Thoracic aorta (tissue), 2 donors: ENCODE measurements around the gene RPP30. TPM values are rescaled to one million over a fixed set of nuclear protein-coding genes. Genes with fewer than 3 reads are reported as not detected.

Experiments
- ATAC-seq: fragments of 150-250 bp; one replicate; pipeline ENCODE4 v1.8.0; 2017; ENCODE audit warnings: low read depth; ENCODE audit not compliant: insufficient number of reproducible peaks, low FRiP score
- DNase-seq: peaks from one replicate; pipeline ENCODE4 v3.0.0-alpha.2; 2020; ENCODE audit warnings: low spot score
- H3K27ac ChIP-seq, 2 donors: fragments of 200-600 bp; sonication (generic); 1 replicate in 1 of 2; 2 replicates in 1 of 2; pipeline ENCODE4 v1.5.1; 2016; ENCODE audit warnings: mild to moderate bottlenecking in 2 of 2, moderate library complexity in 2 of 2
- H3K27me3 ChIP-seq: fragments of 200-600 bp; sonication (generic); replicated peaks from 2 replicates; pipeline ENCODE4 v1.6.0; 2016; ENCODE audit warnings: mild to moderate bottlenecking; ENCODE audit not compliant: insufficient read depth
- H3K36me3 ChIP-seq: fragments of 200-600 bp; sonication (generic); one replicate; pipeline ENCODE4 v1.5.1; 2016
- H3K4me1 ChIP-seq, 2 donors: fragments of 200-600 bp; sonication (generic); 1 replicate in 1 of 2; 2 replicates in 1 of 2; pipeline versions ENCODE4 v1.5.1 to v1.6.0; 2016; ENCODE audit warnings: low read depth in 2 of 2, mild to moderate bottlenecking in 1 of 2; ENCODE audit not compliant: control insufficient read depth in 1 of 2
- H3K4me3 ChIP-seq: fragments of 200-600 bp; sonication (generic); 2 replicates; pipeline ENCODE4 v1.5.1; 2016; ENCODE audit warnings: mild to moderate bottlenecking
- H3K9me3 ChIP-seq: fragments of 200-600 bp; sonication (generic); 2 replicates; pipeline ENCODE4 v1.5.1; 2016
- CTCF ChIP-seq: fragments of 200-600 bp; sonication (generic); IDR thresholded peaks from one replicate; pipeline ENCODE4 v1.5.1; 2019; ENCODE audit warnings: antibody characterized with exemption
- total RNA-seq, 2 donors: library from RNA; depleted of rRNA; stranded (reverse); fragments of >200 nt; gene quantifications; one replicate each; pipeline versions ENCODE4 v1.1.0 to v1.2.3, GENCODE V29; 2016

The RPP30 gene
- total RNA-seq, 2 donors from 2014 or later: 19.0 to 33.7 TPM

GRCh38 chr10:90885176-90885575, 13.4 kb downstream of the RPP30 start:
- Histone ChIP-seq H3K27me3 (no peaks in the 10 kb centered on the region), H3K36me3 (peaks cover 17% of the 10 kb centered on the region), H3K4me1 (no peaks in the 10 kb centered on the region), H3K9me3 (no peaks in the 10 kb centered on the region), H3K27ac (no peak overlapping the region), H3K4me3 (no peak overlapping the region)
- DNase-seq (no peak), ATAC-seq (no peak)
- no peak for TF ChIP-seq CTCF

- Histone ChIP-seq H3K4me1 (no peaks in the 10 kb centered on the region), H3K36me3 (peaks cover 23% of the 10 kb centered on the region), H3K9me3 (no peaks in the 10 kb centered on the region), H3K4me3 (no peak overlapping the region), H3K27me3 (no peaks in the 10 kb centered on the region), H3K27ac (no peak overlapping the region)
- no peak for TF ChIP-seq CTCF
- ATAC-seq: no peak
- no peak for DNase-seq
Measured at GRCh38 chr10:90887555-90887954, 15.8 kb downstream of the RPP30 start.

- no peak for DNase-seq
- Histone ChIP-seq H3K36me3 (peaks cover 23% of the 10 kb centered on the region), H3K4me3 (no peak overlapping the region), H3K4me1 (no peaks in the 10 kb centered on the region), H3K27me3 (no peaks in the 10 kb centered on the region), H3K9me3 (no peaks in the 10 kb centered on the region), H3K27ac (no peak overlapping the region)
- TF ChIP-seq CTCF: no peak
- no peak for ATAC-seq
Measured at GRCh38 chr10:90888387-90888786, 16.6 kb downstream of the RPP30 start.

GRCh38 chr10:90889636-90890035, 17.9 kb downstream of the RPP30 start:
- no peak for DNase-seq
- Histone ChIP-seq H3K4me1 (no peaks in the 10 kb centered on the region), H3K36me3 (peaks cover 23% of the 10 kb centered on the region), H3K27ac (no peak overlapping the region), H3K9me3 (no peaks in the 10 kb centered on the region), H3K4me3 (no peak overlapping the region), H3K27me3 (no peaks in the 10 kb centered on the region)
- no peak for ATAC-seq
- no peak for TF ChIP-seq CTCF

- ATAC-seq (no peak), DNase-seq (no peak)
- Histone ChIP-seq H3K36me3 (peaks cover 23% of the 10 kb centered on the region), H3K4me3 (no peak overlapping the region), H3K27ac (no peak overlapping the region), H3K4me1 (no peaks in the 10 kb centered on the region), H3K9me3 (no peaks in the 10 kb centered on the region), H3K27me3 (no peaks in the 10 kb centered on the region)
- no peak for TF ChIP-seq CTCF
Measured at GRCh38 chr10:90890347-90890746, 18.6 kb downstream of the RPP30 start.
